Lower leg skin (tissue), 3 donors: ENCODE measurements around the gene RPS19.

ENCODE experiments used
- POLR2A ChIP-seq, 2 donors: fragments of 450-650 bp; IDR thresholded peaks; one replicate each; pipeline ENCODE4 v1.6.1; 2016 to 2017; ENCODE audit warnings: antibody characterized with exemption in 2 of 2, mild to moderate bottlenecking in 1 of 2, moderate library complexity in 1 of 2
- TF ChIP-seq, protein P1 (sequence below), 3 donors: fragments of 450-650 bp; IDR thresholded peaks; one replicate each; pipeline ENCODE4 v1.5.1; 2016; ENCODE audit warnings: antibody characterized with exemption in 3 of 3, mild to moderate bottlenecking in 3 of 3, moderate library complexity in 2 of 3

DNA sequence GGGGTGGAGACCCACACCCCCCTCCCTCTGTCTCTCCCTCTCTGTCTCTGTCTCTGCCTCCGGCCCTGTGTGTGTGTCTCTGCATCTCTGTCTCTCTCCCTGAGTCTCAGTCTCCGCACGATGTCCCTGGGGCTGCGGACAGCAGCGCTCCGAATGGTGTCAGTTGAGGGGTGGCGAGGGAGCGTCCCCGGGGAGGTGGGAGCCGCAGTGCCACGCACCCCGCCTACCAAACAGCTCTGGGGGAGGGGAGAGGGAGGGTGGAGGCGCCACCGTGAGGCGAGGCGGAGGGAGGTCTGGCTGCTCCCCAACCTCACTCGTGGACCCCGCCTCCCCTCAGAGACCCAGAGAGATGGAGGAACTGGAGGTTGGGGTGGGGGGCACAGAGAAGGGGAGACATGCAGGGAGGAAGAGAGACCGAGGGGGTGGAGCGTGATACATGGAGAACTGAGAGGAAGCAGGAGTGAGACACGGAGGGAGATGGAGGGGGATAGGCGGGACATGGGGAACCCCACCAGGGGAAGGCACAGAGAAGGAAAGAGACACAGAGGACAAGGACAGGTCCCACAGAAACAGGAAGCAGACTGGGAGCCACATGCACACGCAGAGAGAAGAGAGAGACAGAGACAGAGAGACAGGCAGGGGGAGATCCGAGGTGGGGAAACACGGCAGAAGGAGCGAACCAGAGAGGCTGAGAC, 61.0 kb downstream of the RPS19 start:
- TF ChIP-seq, protein P1, sequence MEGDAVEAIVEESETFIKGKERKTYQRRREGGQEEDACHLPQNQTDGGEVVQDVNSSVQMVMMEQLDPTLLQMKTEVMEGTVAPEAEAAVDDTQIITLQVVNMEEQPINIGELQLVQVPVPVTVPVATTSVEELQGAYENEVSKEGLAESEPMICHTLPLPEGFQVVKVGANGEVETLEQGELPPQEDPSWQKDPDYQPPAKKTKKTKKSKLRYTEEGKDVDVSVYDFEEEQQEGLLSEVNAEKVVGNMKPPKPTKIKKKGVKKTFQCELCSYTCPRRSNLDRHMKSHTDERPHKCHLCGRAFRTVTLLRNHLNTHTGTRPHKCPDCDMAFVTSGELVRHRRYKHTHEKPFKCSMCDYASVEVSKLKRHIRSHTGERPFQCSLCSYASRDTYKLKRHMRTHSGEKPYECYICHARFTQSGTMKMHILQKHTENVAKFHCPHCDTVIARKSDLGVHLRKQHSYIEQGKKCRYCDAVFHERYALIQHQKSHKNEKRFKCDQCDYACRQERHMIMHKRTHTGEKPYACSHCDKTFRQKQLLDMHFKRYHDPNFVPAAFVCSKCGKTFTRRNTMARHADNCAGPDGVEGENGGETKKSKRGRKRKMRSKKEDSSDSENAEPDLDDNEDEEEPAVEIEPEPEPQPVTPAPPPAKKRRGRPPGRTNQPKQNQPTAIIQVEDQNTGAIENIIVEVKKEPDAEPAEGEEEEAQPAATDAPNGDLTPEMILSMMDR (IDR thresholded peaks at IDR 0.05), result no peak
- no peak for TF ChIP-seq POLR2A (IDR thresholded peaks at IDR 0.05)
